C4-2B (cell line): ENCODE measurements around the gene PRKCE.

Experiments
- CTCF ChIP-seq: fragments of 450-650 bp; conservative IDR thresholded peaks from 2 replicates; pipeline ENCODE4 v1.5.1; 2017; ENCODE audit warnings: mild to moderate bottlenecking
- ZFX ChIP-seq: fragments of 450-650 bp; IDR thresholded peaks from 2 replicates; pipeline ENCODE4 v1.6.1; 2017

- no peak for TF ChIP-seq CTCF
- TF ChIP-seq ZFX = no peak
Observed at GRCh38 chr2:46097714-46098480, 446.4 kb downstream of the PRKCE start.
